HEK293 (cell line): ENCODE results near the gene SOX13.
A peak's percentile ranks its signal among the peaks of the same experiment; 100 is the strongest.

Experiments
- GLIS1 ChIP-seq: fragments of 450-650 bp; formaldehyde crosslinking; IDR thresholded peaks from 2 replicates; pipeline ENCODE4 v1.5.1; 2016; ENCODE audit warnings: missing biosample characterization, missing genetic modification characterization
- INSM2 ChIP-seq: fragments of 450-650 bp; formaldehyde crosslinking; IDR thresholded peaks from 2 replicates; pipeline ENCODE4 v1.5.1; 2016; ENCODE audit warnings: missing biosample characterization, missing genetic modification characterization
- KLF1 ChIP-seq: fragments of 450-650 bp; formaldehyde crosslinking; IDR thresholded peaks from 2 replicates; pipeline ENCODE4 v1.5.1; 2016; ENCODE audit warnings: missing biosample characterization, missing genetic modification characterization
- SETDB1 ChIP-seq: IDR thresholded peaks from one replicate; pipeline ENCODE4 v1.6.1; 2017; ENCODE audit warnings: mild to moderate bottlenecking, low read length, moderate library complexity, mixed read lengths; ENCODE audit not compliant: insufficient read length
- SP7 ChIP-seq: fragments of 450-650 bp; formaldehyde crosslinking; IDR thresholded peaks from 2 replicates; pipeline ENCODE4 v1.5.1; 2016; ENCODE audit warnings: missing biosample characterization, missing genetic modification characterization
- TSHZ1 ChIP-seq: fragments of 450-650 bp; formaldehyde crosslinking; IDR thresholded peaks from 2 replicates; pipeline ENCODE4 v1.5.1; 2016; ENCODE audit warnings: missing biosample characterization, missing genetic modification characterization, borderline replicate concordance
- ZBTB21 ChIP-seq: fragments of 450-650 bp; formaldehyde crosslinking; IDR thresholded peaks from 2 replicates; pipeline ENCODE4 v1.5.1; 2017; ENCODE audit warnings: missing biosample characterization, missing genetic modification characterization
- ZBTB26 ChIP-seq: fragments of 450-650 bp; formaldehyde crosslinking; optimal IDR thresholded peaks from 2 replicates; pipeline ENCODE3; 2016; ENCODE audit warnings: missing biosample characterization, mild to moderate bottlenecking, missing genetic modification characterization
- ZBTB6 ChIP-seq: fragments of 450-650 bp; formaldehyde crosslinking; IDR thresholded peaks from 2 replicates; pipeline ENCODE4 v1.5.1; 2017; ENCODE audit warnings: missing biosample characterization, missing genetic modification characterization
- ZBTB7A ChIP-seq: fragments of 450-650 bp; formaldehyde crosslinking; IDR thresholded peaks from 2 replicates; pipeline ENCODE4 v1.5.1; 2016; ENCODE audit warnings: low read depth, missing biosample characterization, missing genetic modification characterization
- ZBTB8A ChIP-seq: fragments of 450-650 bp; formaldehyde crosslinking; IDR thresholded peaks from 2 replicates; pipeline ENCODE4 v1.5.1; 2016; ENCODE audit warnings: missing biosample characterization, missing genetic modification characterization
- ZFHX2 ChIP-seq: fragments of 450-650 bp; formaldehyde crosslinking; conservative IDR thresholded peaks from 2 replicates; pipeline ENCODE4 v1.5.1; 2016; ENCODE audit warnings: missing biosample characterization, missing genetic modification characterization
- ZIC2 ChIP-seq: fragments of 450-650 bp; formaldehyde crosslinking; IDR thresholded peaks from 2 replicates; pipeline ENCODE4 v1.5.1; 2016; ENCODE audit warnings: missing biosample characterization, missing genetic modification characterization
- ZNF202 ChIP-seq: fragments of 450-650 bp; formaldehyde crosslinking; IDR thresholded peaks from 2 replicates; pipeline ENCODE4 v1.5.1; 2016; ENCODE audit warnings: missing biosample characterization, missing genetic modification characterization, borderline replicate concordance
- ZNF221 ChIP-seq: fragments of 450-650 bp; formaldehyde crosslinking; IDR thresholded peaks from 2 replicates; pipeline ENCODE4 v1.5.1; 2017; ENCODE audit warnings: missing biosample characterization, missing genetic modification characterization, borderline replicate concordance
- ZNF335 ChIP-seq: fragments of 450-650 bp; formaldehyde crosslinking; conservative IDR thresholded peaks from 2 replicates; pipeline ENCODE4 v1.5.1; 2016; ENCODE audit warnings: missing biosample characterization, missing genetic modification characterization
- ZNF518A ChIP-seq: fragments of 450-650 bp; formaldehyde crosslinking; conservative IDR thresholded peaks from 2 replicates; pipeline ENCODE4 v1.5.1; 2016; ENCODE audit warnings: low read depth, missing biosample characterization, missing genetic modification characterization
- ZNF530 ChIP-seq: fragments of 450-650 bp; formaldehyde crosslinking; IDR thresholded peaks from 2 replicates; pipeline ENCODE4 v1.5.1; 2016; ENCODE audit warnings: low read depth, missing biosample characterization, missing genetic modification characterization
- ZNF561 ChIP-seq: fragments of 450-650 bp; IDR thresholded peaks from 2 replicates; pipeline ENCODE4 v1.5.1; 2018; ENCODE audit warnings: missing biosample characterization, missing genetic modification characterization, borderline replicate concordance
- ZNF571 ChIP-seq: fragments of 450-650 bp; formaldehyde crosslinking; IDR thresholded peaks from 2 replicates; pipeline ENCODE4 v1.5.0; 2017; ENCODE audit warnings: missing biosample characterization, missing genetic modification characterization
- ZNF596 ChIP-seq: fragments of 450-650 bp; IDR thresholded peaks from 2 replicates; pipeline ENCODE4 v1.5.0; 2018; ENCODE audit warnings: missing biosample characterization, mild to moderate bottlenecking, missing genetic modification characterization, moderate library complexity
- ZNF624 ChIP-seq: fragments of 450-650 bp; formaldehyde crosslinking; IDR thresholded peaks from 2 replicates; pipeline ENCODE4 v1.5.1; 2017; ENCODE audit warnings: missing biosample characterization, missing genetic modification characterization
- ZNF664 ChIP-seq: fragments of 450-650 bp; formaldehyde crosslinking; IDR thresholded peaks from 2 replicates; pipeline ENCODE4 v1.5.1; 2016; ENCODE audit warnings: missing biosample characterization, missing genetic modification characterization
- ZNF76 ChIP-seq: fragments of 450-650 bp; formaldehyde crosslinking; IDR thresholded peaks from 2 replicates; pipeline ENCODE4; 2016; ENCODE audit warnings: low read depth, missing biosample characterization, missing genetic modification characterization, borderline replicate concordance
- ZSCAN30 ChIP-seq: fragments of 450-650 bp; IDR thresholded peaks from 2 replicates; pipeline ENCODE4 v1.5.1; 2018; ENCODE audit warnings: missing biosample characterization, mild to moderate bottlenecking, missing genetic modification characterization, moderate library complexity

SOX13 gene

GRCh38 chr1:204074274-204075138 is 1.6 kb downstream of the SOX13 start (continued):
- TF ChIP-seq TSHZ1 (tag by site-specific recombination) (no peak), ZSCAN30 (0 out of 2 replicates have a peak, but pooled peaks have one; percentile 20), ZNF664 (tag by site-specific recombination) (no peak), ZNF335 (tag by site-specific recombination) (peak; percentile 83), ZNF76 (tag by site-specific recombination) (0 out of 2 replicates have a peak, but pooled peaks have one; percentile 20), ZBTB26 (tag by site-specific recombination) (peak; percentile 35), ZNF221 (tag by site-specific recombination) (no peak), SETDB1 (no peak), ZNF571 (tag by site-specific recombination) (no peak), INSM2 (tag by site-specific recombination) (no peak), ZBTB8A (tag by site-specific recombination) (0 out of 2 replicates have a peak, but pooled peaks have one; percentile 0), ZIC2 (0 out of 2 replicates have a peak, but pooled peaks have one; percentile 18), KLF1 (tag by site-specific recombination) (no peak), ZNF561 (peak; percentile 55; the same call in 1 of the 2 replicates), ZBTB21 (no peak), ZNF530 (no peak), ZNF624 (tag by site-specific recombination) (no peak), SP7 (no peak), ZNF202 (tag by site-specific recombination) (no peak), GLIS1 (tag by site-specific recombination) (peak; percentile 50), ZFHX2 (tag by site-specific recombination) (no peak; the same call in 1 of the 2 replicates), ZBTB7A (no peak), ZNF596 (no peak), ZNF518A (tag by site-specific recombination) (no peak), ZBTB6 (tag by site-specific recombination) (peak; percentile 80)
